T-cell (primary cell): ENCODE data around the gene PCDHGB6. TPM values are rescaled to one million over a fixed set of nuclear protein-coding genes. Genes with fewer than 3 reads are reported as not detected.
A peak's percentile ranks its signal among the peaks of the same experiment; 100 is the strongest.

Experiments
- ATAC-seq, 4 experiments: fragments of 200-7000 bp in 3 of 4; fragments of 150-1000 bp in 1 of 4; cut with Tn5 transposase; replicated peaks in 1 of 4; 1 replicate in 3 of 4; 2 replicates in 1 of 4; pipeline ENCODE4 v1.10.0; 2021; ENCODE audit warnings: moderate library complexity in 3 of 4, mild to moderate bottlenecking in 2 of 4, moderate number of reproducible peaks in 1 of 4
- CTCF ChIA-PET, 2 donors: fragments of 300-600 bp; sonication (Branson Sonifier 250); formaldehyde crosslinking; loops; one replicate each; lab custom pipeline; 2022; ENCODE audit warnings: antibody characterized with exemption in 2 of 2; lab: Charles Lee
- POLR2A ChIA-PET, 2 donors: fragments of 300-600 bp; sonication (Branson Sonifier 250); formaldehyde crosslinking; loops; one replicate each; lab custom pipeline; 2022; ENCODE audit warnings: antibody characterized with exemption in 2 of 2; lab: Charles Lee
- DNase-seq, 35 experiments: peaks; one replicate each; pipeline versions ENCODE4 v3.0.0 to v3.0.0-alpha.2; 2013 to 2023
- H3K27ac ChIP-seq: one replicate; pipeline ENCODE4 v1.5.1; 2013; ENCODE audit warnings: low read length
- H3K27me3 ChIP-seq, 2 experiments: replicated peaks in 1 of 2; 1 replicate in 1 of 2; 2 replicates in 1 of 2; pipeline versions ENCODE4 v1.6.1 to v1.7.0; 2013; ENCODE audit warnings: low read length in 1 of 2, mixed read lengths in 1 of 2; ENCODE audit not compliant: control insufficient read depth in 2 of 2, insufficient read depth in 2 of 2; ENCODE audit errors: extremely low read depth in 1 of 2
- H3K36me3 ChIP-seq, 2 donors: 1 replicate in 1 of 2; 2 replicates in 1 of 2; pipeline versions ENCODE4 v1.6.1 to v1.7.0; 2013; ENCODE audit warnings: low read length in 1 of 2; ENCODE audit not compliant: control insufficient read depth in 2 of 2, insufficient read depth in 1 of 2; ENCODE audit errors: extremely low read depth in 1 of 2
- H3K4me1 ChIP-seq, 2 experiments: 1 replicate in 1 of 2; 2 replicates in 1 of 2; pipeline versions ENCODE4 v1.6.1 to v1.7.0; 2013; ENCODE audit warnings: low read length in 2 of 2, mixed read lengths in 1 of 2; ENCODE audit not compliant: insufficient read depth in 2 of 2, control insufficient read depth in 1 of 2; ENCODE audit errors: extremely low read depth in 1 of 2
- H3K4me3 ChIP-seq, 2 donors: 1 replicate in 1 of 2; 2 replicates in 1 of 2; pipeline versions ENCODE4 v1.5.1 to v1.7.0; 2013; ENCODE audit warnings: mild to moderate bottlenecking in 2 of 2, low read length in 1 of 2, moderate library complexity in 1 of 2; ENCODE audit not compliant: control insufficient read depth in 1 of 2; ENCODE audit errors: extremely low read depth in 1 of 2
- H3K9me3 ChIP-seq: 2 replicates; pipeline ENCODE4 v1.7.0; 2013
- H3K27ac Mint-ChIP-seq, 2 donors: one replicate each; pipeline ENCODE4 v1.8.0; 2020 to 2021; ENCODE audit warnings: mild to moderate bottlenecking in 2 of 2, mixed read lengths in 2 of 2
- H3K27me3 Mint-ChIP-seq, 2 donors: one replicate each; pipeline ENCODE4 v1.8.0; 2021 to 2022; ENCODE audit warnings: mixed read lengths in 2 of 2
- H3K36me3 Mint-ChIP-seq: one replicate; pipeline ENCODE4 v1.8.0; 2021; ENCODE audit warnings: mixed read lengths
- H3K4me1 Mint-ChIP-seq, 3 donors: one replicate each; pipeline ENCODE4 v1.8.0; 2020 to 2022; ENCODE audit warnings: mixed read lengths in 3 of 3, mild to moderate bottlenecking in 1 of 3
- H3K4me3 Mint-ChIP-seq, 3 donors: one replicate each; pipeline ENCODE4 v1.8.0; 2020 to 2022; ENCODE audit warnings: mild to moderate bottlenecking in 3 of 3, mixed read lengths in 3 of 3, moderate library complexity in 3 of 3
- H3K9me3 Mint-ChIP-seq, 3 donors: one replicate each; pipeline ENCODE4 v1.8.0; 2020 to 2022; ENCODE audit warnings: mixed read lengths in 3 of 3
- WGBS: methylation state at CpG from one replicate; pipeline ENCODE4 v1.1.5; 2013; ENCODE audit warnings: missing lambda C conversion rate; ENCODE audit not compliant: insufficient coverage; 5-methylcytosine and 5-hydroxymethylcytosine counted together
- total RNA-seq, 35 experiments: library from RNA in 6 of 35; stranded (reverse) in 6 of 35; fragments of 120-200 nt in 1 of 35; gene quantifications; one replicate each; pipeline versions ENCODE4 v1.2.1 to v1.2.4 and lab custom pipeline; 2013 to 2026

Gene PCDHGB6
- total RNA-seq, 5 donors from 2014 or later (not counting 1 experiment from before 2014, with no cell fraction given) = 0.19 to 0.59 (median 0.37) TPM; not detected in 1

DNA sequence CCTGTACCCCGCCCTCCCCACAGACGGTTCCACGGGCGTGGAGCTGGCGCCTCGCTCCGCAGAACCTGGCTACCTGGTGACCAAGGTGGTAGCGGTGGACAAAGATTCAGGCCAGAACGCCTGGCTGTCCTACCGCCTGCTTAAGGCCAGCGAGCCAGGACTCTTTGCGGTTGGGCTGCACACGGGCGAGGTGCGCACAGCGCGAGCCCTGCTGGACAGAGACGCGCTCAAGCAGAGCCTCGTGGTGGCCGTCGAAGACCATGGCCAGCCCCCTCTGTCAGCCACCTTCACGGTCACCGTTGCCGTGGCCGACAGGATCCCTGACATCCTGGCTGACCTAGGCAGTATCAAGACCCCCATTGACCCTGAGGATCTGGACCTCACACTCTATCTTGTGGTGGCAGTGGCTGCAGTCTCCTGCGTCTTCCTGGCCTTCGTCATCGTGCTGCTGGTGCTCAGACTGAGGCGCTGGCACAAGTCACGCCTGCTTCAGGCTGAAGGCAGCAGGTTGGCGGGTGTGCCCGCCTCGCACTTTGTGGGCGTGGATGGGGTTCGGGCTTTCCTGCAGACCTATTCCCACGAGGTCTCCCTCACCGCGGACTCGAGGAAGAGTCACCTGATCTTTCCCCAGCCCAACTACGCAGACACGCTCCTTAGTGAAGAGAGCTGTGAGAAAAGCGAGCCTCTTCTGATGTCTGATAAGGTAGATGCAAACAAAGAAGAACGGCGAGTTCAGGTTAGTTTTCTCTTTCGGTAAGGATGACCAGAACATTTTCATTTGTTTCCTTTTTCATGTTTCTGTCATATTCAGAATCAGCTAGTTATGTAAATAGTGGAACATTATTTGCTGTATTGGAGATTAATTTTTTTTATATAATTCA is 41.6 kb upstream of the PCDHGB6 start:
- Mint-ChIP-seq H3K9me3 (peaks cover 13 to 33% (median 28%) of the 10 kb centered on the region in 3 donors), H3K4me3 (no peak overlapping the region), H3K27ac (no peak overlapping the region), H3K27me3 (peaks cover 66 to 83% of the 10 kb centered on the region in 2 donors), H3K4me1 (peaks cover 7 to 8% (median 7%) of the 10 kb centered on the region in 3 donors), H3K36me3 (peaks cover 12% of the 10 kb centered on the region)
- ChIA-PET POLR2A (no interaction called here), CTCF (no interaction called here)
- Histone ChIP-seq H3K9me3 (peaks cover 11% of the 10 kb centered on the region), H3K4me1 (peaks cover 0 to 4% of the 10 kb centered on the region in 2 experiments), H3K4me3 (peak overlapping the region in 1 of 2 donors; percentile 32), H3K27ac (no peak overlapping the region), H3K27me3 (peaks cover 38 to 53% of the 10 kb centered on the region in 2 experiments), H3K36me3 (peaks cover 0 to 8% of the 10 kb centered on the region in 2 donors)
- ATAC-seq = no peak
- no peak for DNase-seq
- 52% methylated on average over 42 of the region's 46 CpGs for WGBS

DNA sequence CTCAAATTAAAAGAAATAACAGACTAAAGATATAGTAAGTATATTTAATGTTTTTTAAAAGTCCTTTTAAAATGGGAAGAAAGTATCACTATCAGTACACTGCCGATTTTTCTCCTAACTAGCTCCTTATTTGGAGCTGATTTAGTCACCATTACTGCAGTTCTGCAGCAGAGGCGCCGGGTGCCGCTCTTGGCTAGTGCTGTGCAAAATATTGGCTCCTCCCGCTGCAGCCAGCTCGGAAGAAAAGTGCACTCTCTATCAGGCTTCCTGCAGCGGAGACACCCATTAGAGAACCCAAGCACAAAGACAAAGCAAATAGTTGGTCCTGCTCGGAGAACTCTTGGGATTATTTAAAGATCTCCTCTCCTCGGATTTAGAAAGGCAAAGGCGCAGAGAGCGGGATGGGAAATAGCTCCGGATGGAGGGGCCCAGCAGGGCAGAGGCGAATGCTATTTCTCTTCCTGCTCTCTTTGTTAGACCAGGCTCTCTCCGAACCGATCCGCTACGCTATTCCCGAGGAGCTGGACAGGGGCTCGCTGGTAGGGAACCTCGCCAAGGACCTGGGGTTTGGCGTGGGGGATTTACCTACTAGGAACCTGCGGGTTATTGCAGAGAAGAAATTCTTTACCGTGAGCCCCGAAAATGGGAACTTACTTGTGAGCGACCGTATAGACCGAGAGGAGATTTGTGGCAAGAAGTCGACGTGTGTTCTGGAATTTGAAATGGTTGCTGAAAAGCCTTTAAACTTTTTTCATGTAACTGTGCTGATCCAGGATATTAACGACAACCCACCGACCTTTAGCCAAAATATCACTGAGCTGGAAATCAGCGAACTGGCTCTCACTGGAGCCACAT is 37.6 kb upstream of the PCDHGB6 start, which contains the start of gene PCDHGB3:
PCDHGB3 (plus strand) TSS at position 249 of the 855 bp plus-strand sequence; CDS start at position 402, 153 bp downstream.
- H3K27me3 Mint-ChIP-seq = peaks cover 56 to 84% of the 10 kb centered on the region in 2 donors
- Histone ChIP-seq H3K36me3 (peaks cover 0 to 4% of the 10 kb centered on the region in 2 donors), H3K9me3 (peaks cover 11% of the 10 kb centered on the region), H3K27ac (no peak within 1 kb of the TSS), H3K4me3 (peak within 1 kb of the TSS; percentile 12 to 58), H3K27me3 (peaks cover 32 to 61% of the 10 kb centered on the region in 2 experiments), H3K4me1 (peaks cover 0 to 7% of the 10 kb centered on the region in 2 experiments)
- peaks cover 5 to 24% (median 22%) of the 10 kb centered on the region in 3 donors for H3K9me3 Mint-ChIP-seq
- H3K36me3 Mint-ChIP-seq = peaks cover 8% of the 10 kb centered on the region
- peak within 1 kb of the TSS; percentile 66 to 80 (median 77) for H3K4me3 Mint-ChIP-seq
- no peak within 1 kb of the TSS for H3K27ac Mint-ChIP-seq
- peaks cover 7 to 9% (median 8%) of the 10 kb centered on the region in 3 donors for H3K4me1 Mint-ChIP-seq
- WGBS = 23% methylated on average over 27 of the region's 32 CpGs
- DNase-seq (peak in 19 of 35 experiments; percentile 6 to 51 (median 25)), ATAC-seq (peak in 3 of 4 experiments; percentile 52 to 85 (median 82))
- ChIA-PET POLR2A (interaction anchor here in 1 of 2 donors (0.7 to 1.0 kb wide), 2 partner anchors 10 to 16 kb away, joined by 3 read pairs; partner anchors contain the start of gene PCDHGA4), CTCF (interaction anchor here (0.7 to 2.5 kb wide), 16 partner anchors 11 to 1253 kb away, joined by 3 to 19 read pairs (median 4); partner anchors contain the start of genes PCDHGA1 (in 2 of the 2), PCDHGA10 (in 1 of the 2) and TAF7 (in 1 of the 2))

- peaks cover 6% of the 10 kb centered on the region for H3K36me3 Mint-ChIP-seq
- H3K9me3 ChIP-seq = peaks cover 9% of the 10 kb centered on the region
- H3K27me3 ChIP-seq = peaks cover 22 to 61% of the 10 kb centered on the region in 2 experiments
- ATAC-seq = no peak
- ChIA-PET CTCF (interaction anchor here (2.1 to 2.5 kb wide), 4 partner anchors 152 to 196 kb away, joined by 7 to 19 read pairs (median 11); no protein-coding TSS in a partner anchor), POLR2A (no interaction called here)
- H3K36me3 ChIP-seq = peaks cover 0 to 4% of the 10 kb centered on the region in 2 donors
- peaks cover 51 to 80% of the 10 kb centered on the region in 2 donors for H3K27me3 Mint-ChIP-seq
- peak overlapping the region in 1 of 2 donors; percentile 27 for H3K4me3 ChIP-seq
- peaks cover 7 to 9% (median 8%) of the 10 kb centered on the region in 3 donors for H3K4me1 Mint-ChIP-seq
- peaks cover 5 to 25% (median 20%) of the 10 kb centered on the region in 3 donors for H3K9me3 Mint-ChIP-seq
- H3K4me1 ChIP-seq = peaks cover 0 to 7% of the 10 kb centered on the region in 2 experiments
- H3K4me3 Mint-ChIP-seq = no peak overlapping the region
- no peak overlapping the region for H3K27ac Mint-ChIP-seq
- no peak overlapping the region for H3K27ac ChIP-seq
- WGBS = 49% methylated on average over 69 of the region's 69 CpGs
- DNase-seq = no peak
Observed at GRCh38 chr5:141371572-141372475, 36.0 kb upstream of the PCDHGB6 start.

- CTCF ChIA-PET = interaction anchor here in 1 of 2 donors (0.8 kb wide), 1 partner anchor 56 kb away, joined by 3 read pairs; no protein-coding TSS in a partner anchor
- WGBS = 50% methylated on average over 24 of the region's 27 CpGs
- peak within 1 kb of the TSS; percentile 25 to 42 (median 32) for H3K4me3 Mint-ChIP-seq
Observed at GRCh38 chr5:141373673-141374317, 34.0 kb upstream of the PCDHGB6 start, which contains the start of gene PCDHGA6. TSS of gene PCDHGA6 (plus strand) at chr5:141373891. CDS start at chr5:141374084, 193 bp downstream.

DNA sequence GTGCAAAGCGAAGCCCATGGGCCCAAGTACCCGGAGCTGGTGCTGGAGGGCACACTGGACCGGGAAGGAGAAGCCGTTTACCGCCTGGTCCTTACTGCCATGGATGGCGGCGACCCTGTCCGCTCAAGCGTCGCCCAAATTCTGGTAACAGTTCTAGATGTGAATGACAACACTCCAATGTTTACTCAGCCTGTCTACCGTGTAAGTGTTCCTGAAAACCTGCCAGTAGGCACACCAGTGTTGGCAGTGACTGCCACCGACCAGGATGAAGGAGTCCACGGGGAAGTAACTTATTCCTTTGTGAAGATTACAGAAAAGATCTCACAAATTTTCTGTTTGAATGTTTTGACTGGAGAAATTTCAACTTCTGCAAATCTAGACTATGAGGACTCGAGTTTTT is 33.2 kb upstream of the PCDHGB6 start:
- peaks cover 5 to 29% (median 29%) of the 10 kb centered on the region in 3 donors for H3K9me3 Mint-ChIP-seq
- CTCF ChIA-PET = interaction anchor here in 1 of 2 donors (0.8 to 1.0 kb wide), 2 partner anchors 46 to 57 kb away, joined by 3 read pairs; no protein-coding TSS in a partner anchor

More at GRCh38 chr5:141373673-141374317, 34.0 kb upstream of the PCDHGB6 start, which contains the start of gene PCDHGA6:
- peaks cover 5 to 27% (median 23%) of the 10 kb centered on the region in 3 donors for H3K9me3 Mint-ChIP-seq
- H3K27me3 ChIP-seq = peaks cover 19 to 65% of the 10 kb centered on the region in 2 experiments
- H3K27ac Mint-ChIP-seq = no peak within 1 kb of the TSS
- peaks cover 7 to 9% (median 8%) of the 10 kb centered on the region in 3 donors for H3K4me1 Mint-ChIP-seq
- DNase-seq (peak in 1 of 35 experiments; percentile 20), ATAC-seq (no peak)
- peak within 1 kb of the TSS in 1 of 2 donors; percentile 55 for H3K4me3 ChIP-seq
- H3K36me3 Mint-ChIP-seq = peaks cover 7% of the 10 kb centered on the region
- peaks cover 0 to 7% of the 10 kb centered on the region in 2 experiments for H3K4me1 ChIP-seq
- H3K36me3 ChIP-seq = peaks cover 0 to 4% of the 10 kb centered on the region in 2 donors
- H3K27me3 Mint-ChIP-seq = peaks cover 47 to 67% of the 10 kb centered on the region in 2 donors
- peaks cover 11% of the 10 kb centered on the region for H3K9me3 ChIP-seq
- H3K27ac ChIP-seq = no peak within 1 kb of the TSS
- POLR2A ChIA-PET = no interaction called here

More for the DNA sequence above, 33.2 kb upstream of the PCDHGB6 start:
- H3K4me1 ChIP-seq = peaks cover 0 to 7% of the 10 kb centered on the region in 2 experiments
- WGBS = 61% methylated on average over 14 of the region's 14 CpGs
- Mint-ChIP-seq H3K27me3 (peaks cover 50 to 67% of the 10 kb centered on the region in 2 donors), H3K27ac (no peak overlapping the region), H3K4me3 (no peak overlapping the region), H3K4me1 (peaks cover 7 to 8% (median 8%) of the 10 kb centered on the region in 3 donors), H3K36me3 (peaks cover 9% of the 10 kb centered on the region)
- H3K27me3 ChIP-seq = peaks cover 16 to 62% of the 10 kb centered on the region in 2 experiments
- peak overlapping the region in 1 of 2 donors; percentile 55 for H3K4me3 ChIP-seq
- H3K36me3 ChIP-seq = peaks cover 0 to 4% of the 10 kb centered on the region in 2 donors
- peaks cover 11% of the 10 kb centered on the region for H3K9me3 ChIP-seq
- POLR2A ChIA-PET = no interaction called here
- H3K27ac ChIP-seq = no peak overlapping the region
- DNase-seq = no peak
- no peak for ATAC-seq
